ENCODE data around the gene SAMD9. TPM values are rescaled to one million over a fixed set of nuclear protein-coding genes. Genes with fewer than 3 reads are reported as not detected.

SAMD9 gene
- polyA plus RNA-seq, 1 experiment = 9.0 TPM

DNA sequence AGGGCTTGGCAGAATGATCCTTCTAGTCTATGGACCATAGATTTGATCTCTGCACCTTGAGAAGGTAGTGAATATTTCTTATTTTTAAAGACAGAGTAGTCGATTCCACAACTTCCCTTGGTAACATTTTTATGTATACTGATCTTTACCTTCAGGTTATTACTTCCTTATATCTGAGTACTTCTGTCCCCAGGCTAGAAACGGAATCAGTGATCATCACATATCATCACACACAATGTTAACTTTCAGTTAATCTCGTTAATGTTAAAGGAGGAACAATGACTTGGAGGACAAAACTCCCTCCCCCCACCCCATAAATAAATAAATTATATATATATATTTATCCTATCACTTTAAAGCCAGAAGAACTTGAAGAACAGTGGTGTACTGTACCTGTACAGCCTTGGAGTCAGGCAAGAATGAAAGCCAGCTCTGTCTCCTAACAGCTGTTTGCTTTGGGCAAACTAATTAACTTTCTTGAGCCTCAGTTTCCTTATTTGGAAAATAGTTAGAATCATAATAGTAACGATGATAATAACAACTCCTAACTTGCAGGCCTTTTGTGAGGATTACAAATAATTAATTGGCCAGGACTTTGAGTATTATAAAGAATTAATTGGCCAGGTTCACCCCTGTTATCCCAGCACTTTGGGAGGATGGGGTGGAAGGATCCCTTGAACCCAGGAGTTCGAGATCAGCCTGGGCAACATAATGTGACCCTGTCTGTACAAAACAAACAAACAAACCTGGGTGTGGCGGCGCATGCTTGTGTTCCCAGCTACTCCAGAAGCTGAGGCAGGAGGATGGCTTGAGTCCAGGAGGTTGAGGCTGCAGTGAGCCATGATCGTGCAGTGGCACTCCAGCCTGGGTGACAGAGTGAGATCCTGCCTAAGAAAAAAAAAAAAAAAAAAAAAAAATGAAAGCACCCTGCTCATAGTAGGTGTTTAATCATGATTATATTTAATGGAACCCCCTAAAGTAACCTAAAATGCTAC is 63.5 kb downstream of the SAMD9 start:
- ChIA-PET CTCF (interaction anchor here (0.7 kb wide), 1 partner anchor 445 kb away, joined by 6 read pairs; no protein-coding TSS in a partner anchor), POLR2A (interaction anchor here (0.6 kb wide), 1 partner anchor 453 kb away, joined by 9 read pairs; no protein-coding TSS in a partner anchor)
- no peak overlapping the region for H3K27ac ChIP-seq (ENCODE audit: low read depth, low read length)
- no peaks in the 10 kb centered on the region for H3K27me3 ChIP-seq (ENCODE audit: control insufficient read depth, insufficient read depth, low read length)
- TF ChIP-seq, protein P1, sequence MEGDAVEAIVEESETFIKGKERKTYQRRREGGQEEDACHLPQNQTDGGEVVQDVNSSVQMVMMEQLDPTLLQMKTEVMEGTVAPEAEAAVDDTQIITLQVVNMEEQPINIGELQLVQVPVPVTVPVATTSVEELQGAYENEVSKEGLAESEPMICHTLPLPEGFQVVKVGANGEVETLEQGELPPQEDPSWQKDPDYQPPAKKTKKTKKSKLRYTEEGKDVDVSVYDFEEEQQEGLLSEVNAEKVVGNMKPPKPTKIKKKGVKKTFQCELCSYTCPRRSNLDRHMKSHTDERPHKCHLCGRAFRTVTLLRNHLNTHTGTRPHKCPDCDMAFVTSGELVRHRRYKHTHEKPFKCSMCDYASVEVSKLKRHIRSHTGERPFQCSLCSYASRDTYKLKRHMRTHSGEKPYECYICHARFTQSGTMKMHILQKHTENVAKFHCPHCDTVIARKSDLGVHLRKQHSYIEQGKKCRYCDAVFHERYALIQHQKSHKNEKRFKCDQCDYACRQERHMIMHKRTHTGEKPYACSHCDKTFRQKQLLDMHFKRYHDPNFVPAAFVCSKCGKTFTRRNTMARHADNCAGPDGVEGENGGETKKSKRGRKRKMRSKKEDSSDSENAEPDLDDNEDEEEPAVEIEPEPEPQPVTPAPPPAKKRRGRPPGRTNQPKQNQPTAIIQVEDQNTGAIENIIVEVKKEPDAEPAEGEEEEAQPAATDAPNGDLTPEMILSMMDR (IDR thresholded peaks at IDR 0.05; ENCODE audit: low read depth, low read length) = no peak
- no peaks in the 10 kb centered on the region for H3K9me3 ChIP-seq (ENCODE audit: control insufficient read depth, insufficient read depth, low read length)
- no peak overlapping the region for H3K4me3 ChIP-seq (ENCODE audit: low read depth, low read length)
- DNase-seq (ENCODE audit: low read depth, low spot score) = no peak

DNA sequence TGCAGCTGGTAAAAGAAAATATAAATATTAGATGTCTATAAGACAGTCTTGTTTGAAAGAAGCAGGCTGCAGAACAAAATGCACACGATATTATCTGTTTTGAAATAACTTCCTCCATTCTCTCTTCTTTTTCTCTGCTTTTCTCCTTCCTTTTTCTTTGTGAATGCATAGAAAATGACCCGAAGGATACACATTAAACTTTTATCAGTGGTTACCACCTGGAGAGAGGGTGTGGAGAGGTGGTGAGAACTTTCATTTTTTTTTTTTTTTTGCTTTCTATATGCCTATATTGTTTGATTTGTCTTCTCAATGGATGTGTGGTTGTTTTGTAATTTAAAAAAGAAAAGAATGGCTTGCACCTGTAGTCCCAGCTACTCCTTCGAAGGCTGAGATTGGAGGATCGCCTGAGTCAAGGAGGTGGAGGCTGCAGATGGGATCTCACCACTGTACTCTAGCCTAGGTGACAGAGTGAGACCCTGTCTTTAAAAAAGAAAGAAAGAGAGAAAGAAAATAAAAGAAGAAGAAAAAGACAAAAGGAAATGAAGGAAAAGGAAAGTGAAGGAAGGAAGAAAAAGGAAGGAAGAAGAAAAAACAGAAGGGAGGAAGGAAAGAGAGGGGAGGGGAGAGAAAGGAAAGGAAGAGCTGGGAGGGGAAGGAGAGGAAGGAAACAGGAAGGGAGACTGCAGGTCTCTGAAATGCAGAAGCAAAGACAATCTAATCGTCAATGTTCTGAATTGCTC is 64.4 kb downstream of the SAMD9 start:
- no peak overlapping the region for H3K27ac ChIP-seq (ENCODE audit: low read depth, low read length)
- H3K4me3 ChIP-seq (ENCODE audit: low read depth, low read length) = no peak overlapping the region
- DNase-seq (ENCODE audit: low read depth, low spot score) = no peak
- ChIA-PET CTCF (interaction anchor here (0.6 kb wide), 1 partner anchor 452 kb away, joined by 3 read pairs; no protein-coding TSS in a partner anchor), POLR2A (no interaction called here)
- TF ChIP-seq, protein P1 (IDR thresholded peaks at IDR 0.05; ENCODE audit: low read depth, low read length) = no peak
- H3K9me3 ChIP-seq (ENCODE audit: control insufficient read depth, insufficient read depth, low read length) = no peaks in the 10 kb centered on the region
- no peaks in the 10 kb centered on the region for H3K27me3 ChIP-seq (ENCODE audit: control insufficient read depth, insufficient read depth, low read length)

DNA sequence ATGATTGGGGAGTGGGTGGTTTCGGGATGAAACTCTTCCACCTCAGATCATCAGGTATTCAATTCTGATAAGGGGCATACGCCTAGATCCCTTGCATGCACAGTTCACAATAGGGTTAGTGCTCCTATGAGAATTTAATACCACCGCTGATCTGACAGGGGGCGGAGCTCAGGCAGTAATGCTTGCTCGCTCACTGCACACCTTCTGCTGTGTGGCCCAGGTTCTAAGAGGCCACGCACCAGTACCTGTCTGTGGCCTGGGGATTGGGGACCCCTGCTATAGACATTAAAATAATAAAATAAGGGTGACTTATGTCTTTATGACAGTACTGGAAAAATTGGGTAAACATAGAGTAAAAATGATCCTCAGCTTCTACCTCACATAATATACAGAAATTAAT is 66.1 kb downstream of the SAMD9 start:
- Histone ChIP-seq H3K4me3 (ENCODE audit: low read depth, low read length) (no peak overlapping the region), H3K27ac (ENCODE audit: low read depth, low read length) (no peak overlapping the region), H3K9me3 (ENCODE audit: control insufficient read depth, insufficient read depth, low read length) (no peaks in the 10 kb centered on the region), H3K27me3 (ENCODE audit: control insufficient read depth, insufficient read depth, low read length) (no peaks in the 10 kb centered on the region)
- POLR2A ChIA-PET = no interaction called here
- no peak for DNase-seq (ENCODE audit: low read depth, low spot score)
- TF ChIP-seq, protein P1 (IDR thresholded peaks at IDR 0.05; ENCODE audit: low read depth, low read length) = no peak
- CTCF ChIA-PET = no interaction called here

Other genes starting within 250 kb of the SAMD9 start
- gene SAMD9L, start 30.4 kb upstream of the SAMD9 start, polyA plus RNA-seq (2011; rRNA removed) = 2.9 and 4.3 TPM in 2 replicates
- gene HEPACAM2, start 108.5 kb upstream of the SAMD9 start, polyA plus RNA-seq (2011; rRNA removed) = not detected in 2 replicates
- 15.2 and 21.8 TPM in 2 replicates for gene VPS50, start 114.4 kb upstream of the SAMD9 start, polyA plus RNA-seq (2011; rRNA removed)

All from AG04450 (cell line).